OCI-LY3 (cell line): Measurements from ENCODE around the gene LAP3.
"Not testable (repeated sequence)": the region's sequence is repeated elsewhere in the genome, so short reads cannot be mapped to it uniquely, and the experiment has no call there.

Experiments used
- H2AFZ ChIP-seq: fragments of 200-600, 300-600 bp; shearing (Covaris generic); 2 replicates; pipeline ENCODE4 v1.6.0; 2014; ENCODE audit warnings: antibody characterized with exemption, low read depth, low read length
- H3K27ac ChIP-seq: fragments of 200-600, 300-600 bp; sonication (generic); 2 replicates; pipeline ENCODE4 v1.5.1; 2014; ENCODE audit warnings: mild to moderate bottlenecking, low read length, moderate library complexity, mixed read lengths
- H3K27me3 ChIP-seq: fragments of 200-600, 300-600 bp; sonication (generic); 2 replicates; pipeline ENCODE4 v1.6.1; 2014; ENCODE audit warnings: low read depth, low read length, mixed read lengths
- H3K36me3 ChIP-seq: fragments of 200-600, 300-600 bp; sonication (generic); replicated peaks from 2 replicates; pipeline ENCODE3; 2014; ENCODE audit warnings: low read depth, low read length, mixed read lengths
- H3K4me1 ChIP-seq: fragments of 300-600, 200-600 bp; sonication (generic); 2 replicates; pipeline ENCODE4 v1.6.1; 2014; ENCODE audit warnings: low read length, mixed read lengths
- H3K4me2 ChIP-seq: fragments of 200-600, 300-600 bp; sonication (generic); 2 replicates; pipeline ENCODE4 v1.6.1; 2014; ENCODE audit warnings: low read length, mixed read lengths
- H3K4me3 ChIP-seq: fragments of 300-600, 200-600 bp; sonication (generic); 2 replicates; pipeline ENCODE4 v1.5.1; 2014; ENCODE audit warnings: antibody characterized with exemption, mild to moderate bottlenecking, low read length, moderate library complexity
- H3K79me2 ChIP-seq: fragments of 300-600, 200-600 bp; shearing (Covaris generic); 2 replicates; pipeline ENCODE4 v1.6.1; 2014; ENCODE audit warnings: mild to moderate bottlenecking, low read length, mixed read lengths
- H3K9ac ChIP-seq: fragments of 300-600, 200-600 bp; shearing (Covaris generic); 2 replicates; pipeline ENCODE4 v1.6.0; 2014; ENCODE audit warnings: mild to moderate bottlenecking, low read length, moderate library complexity
- H3K9me3 ChIP-seq: fragments of 200-600, 300-600 bp; shearing (Covaris generic); 2 replicates; pipeline ENCODE4 v1.6.1; 2014; ENCODE audit warnings: low read length, mixed read lengths; ENCODE audit not compliant: insufficient read depth
- H4K20me1 ChIP-seq: fragments of 200-600, 300-600 bp; sonication (generic); 2 replicates; pipeline ENCODE4 v1.6.1; 2016; ENCODE audit warnings: low read length, mixed read lengths; ENCODE audit not compliant: insufficient read depth
- CTCF ChIP-seq: fragments of 200-600, 300-600 bp; sonication (generic); IDR thresholded peaks from 2 replicates; pipeline ENCODE4 v1.5.1; 2014; ENCODE audit warnings: antibody characterized with exemption, low read length, low read depth
- EZH2phosphoT487 ChIP-seq: fragments of 200-600 bp; shearing (Covaris generic); IDR thresholded peaks from 2 replicates; pipeline ENCODE4 v1.6.1; 2018; ENCODE audit warnings: antibody characterized with exemption, mixed run types, low read depth

Gene LAP3

GRCh38 chr4:17535242-17535641, 41.8 kb upstream of the LAP3 start:
- H3K27me3 ChIP-seq: no peaks in the 10 kb centered on the region
- H3K9ac ChIP-seq: no peak overlapping the region
- no peaks in the 10 kb centered on the region for H3K36me3 ChIP-seq
- no peak overlapping the region for H3K27ac ChIP-seq
- no peaks in the 10 kb centered on the region for H3K9me3 ChIP-seq
- H3K4me1 ChIP-seq: peaks cover 16% of the 10 kb centered on the region
- H3K4me2 ChIP-seq: peak overlapping the region; percentile 42
- H3K4me3 ChIP-seq: no peak overlapping the region
- peak overlapping the region; percentile 71 for H2AFZ ChIP-seq
- TF ChIP-seq CTCF (no peak), EZH2phosphoT487 (no peak)
- no peaks in the 10 kb centered on the region for H3K79me2 ChIP-seq
- H4K20me1 ChIP-seq: no peaks in the 10 kb centered on the region

GRCh38 chr4:17535906-17536305, 41.1 kb upstream of the LAP3 start:
- H3K79me2 ChIP-seq: no peaks in the 10 kb centered on the region
- H3K27ac ChIP-seq: no peak overlapping the region
- no peaks in the 10 kb centered on the region for H3K36me3 ChIP-seq
- H4K20me1 ChIP-seq: no peaks in the 10 kb centered on the region
- H3K9me3 ChIP-seq: no peaks in the 10 kb centered on the region
- no peak overlapping the region for H3K9ac ChIP-seq
- no peak for TF ChIP-seq EZH2phosphoT487
- TF ChIP-seq CTCF: no peak
- H3K27me3 ChIP-seq: no peaks in the 10 kb centered on the region
- H3K4me1 ChIP-seq: peaks cover 16% of the 10 kb centered on the region
- H3K4me3 ChIP-seq: no peak overlapping the region
- peak overlapping the region; percentile 71 for H2AFZ ChIP-seq
- no peak overlapping the region for H3K4me2 ChIP-seq

- not testable (repeated sequence) for H3K27ac ChIP-seq, H4K20me1 ChIP-seq, H3K9me3 ChIP-seq, H3K79me2 ChIP-seq, H3K4me1 ChIP-seq, H3K4me3 ChIP-seq, H3K9ac ChIP-seq, H2AFZ ChIP-seq, H3K36me3 ChIP-seq, H3K4me2 ChIP-seq, H3K27me3 ChIP-seq
These were observed 39.9 kb upstream of the LAP3 start for GRCh38 chr4:17537060-17537459.

- no peaks in the 10 kb centered on the region for H3K36me3 ChIP-seq
- no peaks in the 10 kb centered on the region for H3K9me3 ChIP-seq
- H3K27ac ChIP-seq: no peak overlapping the region
- H3K4me3 ChIP-seq: no peak overlapping the region
- no peaks in the 10 kb centered on the region for H3K79me2 ChIP-seq
- no peak overlapping the region for H3K9ac ChIP-seq
- no peaks in the 10 kb centered on the region for H3K27me3 ChIP-seq
- TF ChIP-seq CTCF: no peak
- no peak for TF ChIP-seq EZH2phosphoT487
- H3K4me1 ChIP-seq: 0 out of 2 replicates have a peak, but pooled peaks cover 4% of the 10 kb centered on the region
- no peak overlapping the region for H3K4me2 ChIP-seq
- peak overlapping the region; percentile 60; the same call in 1 of the 2 replicates for H2AFZ ChIP-seq
- H4K20me1 ChIP-seq: no peaks in the 10 kb centered on the region
These were observed 32.8 kb upstream of the LAP3 start for GRCh38 chr4:17544205-17544604.

GRCh38 chr4:17544831-17545234, 32.2 kb upstream of the LAP3 start:
- no peaks in the 10 kb centered on the region for H3K27me3 ChIP-seq
- TF ChIP-seq EZH2phosphoT487 (no peak), CTCF (no peak)
- H3K9ac ChIP-seq: no peak overlapping the region
- H3K4me1 ChIP-seq: 0 out of 2 replicates have a peak, but pooled peaks cover 4% of the 10 kb centered on the region
- H3K79me2 ChIP-seq: no peaks in the 10 kb centered on the region
- H3K4me2 ChIP-seq: no peak overlapping the region
- no peaks in the 10 kb centered on the region for H4K20me1 ChIP-seq
- H3K4me3 ChIP-seq: no peak overlapping the region
- H3K9me3 ChIP-seq: no peaks in the 10 kb centered on the region
- H2AFZ ChIP-seq: no peak overlapping the region
- no peak overlapping the region for H3K27ac ChIP-seq
- no peaks in the 10 kb centered on the region for H3K36me3 ChIP-seq
